Hepatocyte (in vitro differentiated cells): ENCODE data around the gene IRF4. TPM values are rescaled to one million over a fixed set of nuclear protein-coding genes. Genes with fewer than 3 reads are reported as not detected.
A peak's percentile ranks its signal among the peaks of the same experiment; 100 is the strongest.

ENCODE experiments used
- DNase-seq: peaks from one replicate; pipeline ENCODE4 v3.0.0-alpha.2; 2016; ENCODE audit warnings: low spot score
- H2AFZ ChIP-seq: fragments of 200-600 bp; sonication (generic); 2 replicates; pipeline ENCODE4 v1.6.0; 2016; ENCODE audit warnings: antibody characterized with exemption, mild to moderate bottlenecking
- H3K27ac ChIP-seq: fragments of 200-600 bp; sonication (generic); 2 replicates; pipeline ENCODE4 v1.5.1; 2016; ENCODE audit warnings: mild to moderate bottlenecking
- H3K27me3 ChIP-seq: fragments of 200-600 bp; sonication (generic); 2 replicates; pipeline ENCODE4 v1.6.1; 2016
- H3K36me3 ChIP-seq: fragments of 200-600 bp; sonication (generic); replicated peaks from 2 replicates; pipeline ENCODE4 v1.5.1; 2016; ENCODE audit warnings: low read depth; ENCODE audit not compliant: insufficient read depth
- H3K4me1 ChIP-seq: fragments of 200-600 bp; sonication (generic); 2 replicates; pipeline ENCODE4 v1.5.1; 2016; ENCODE audit warnings: mild to moderate bottlenecking, moderate library complexity; ENCODE audit not compliant: insufficient read depth
- H3K4me2 ChIP-seq: fragments of 200-600 bp; sonication (generic); 2 replicates; pipeline ENCODE4 v1.6.0; 2016
- H3K4me3 ChIP-seq: fragments of 200-600 bp; sonication (generic); 2 replicates; pipeline ENCODE4 v1.5.1; 2016; ENCODE audit warnings: mild to moderate bottlenecking
- H3K79me2 ChIP-seq: fragments of 200-600 bp; sonication (generic); 2 replicates; pipeline ENCODE4 v1.6.0; 2017; ENCODE audit warnings: mild to moderate bottlenecking
- H3K9me2 ChIP-seq: fragments of 200-600 bp; sonication (generic); replicated peaks from 2 replicates; pipeline ENCODE4 v1.6.0; 2017; ENCODE audit warnings: mild to moderate bottlenecking; ENCODE audit not compliant: insufficient read depth
- H3K9me3 ChIP-seq: fragments of 200-600 bp; sonication (generic); 2 replicates; pipeline ENCODE4 v1.5.1; 2016; ENCODE audit warnings: low read depth, mild to moderate bottlenecking
- H4K20me1 ChIP-seq: fragments of 200-600 bp; sonication (generic); 2 replicates; pipeline ENCODE4 v1.6.0; 2016; ENCODE audit warnings: mild to moderate bottlenecking; ENCODE audit not compliant: insufficient read depth, poor library complexity, severe bottlenecking
- EZH2 ChIP-seq: fragments of 200-600 bp; sonication (generic); IDR thresholded peaks from 2 replicates; pipeline ENCODE4 v1.6.1; 2016; ENCODE audit warnings: antibody characterized with exemption, mild to moderate bottlenecking, borderline replicate concordance
- EZH2phosphoT487 ChIP-seq: fragments of 200-600 bp; sonication (generic); IDR thresholded peaks from one replicate; pipeline ENCODE4 v1.6.1; 2018; ENCODE audit warnings: antibody characterized with exemption, mild to moderate bottlenecking, low read depth, moderate library complexity; ENCODE audit not compliant: unreplicated experiment, severe bottlenecking
- WGBS: methylation state at CpG from one replicate; pipeline ENCODE4 v1.1.6; 2016; ENCODE audit warnings: low lambda C conversion rate; ENCODE audit errors: missing lambda C conversion rate; 5-methylcytosine and 5-hydroxymethylcytosine counted together
- polyA plus RNA-seq: library from polyadenylated mRNA; unstranded; fragments of >200 nt; fragmentation: Nextera tagmentation; extraction: Ambion mirVana; gene quantifications from 2 replicates; pipeline ENCODE4 v1.2.1, GENCODE V29; 2016
- total RNA-seq: library from RNA; depleted of rRNA; stranded (reverse); fragments of >200 nt; gene quantifications from 2 replicates; pipeline ENCODE4 v1.2.3, GENCODE V29; 2014
- TF ChIP-seq, protein P1 (sequence below): fragments of 200-600 bp; sonication (generic); IDR thresholded peaks from 2 replicates; pipeline ENCODE4 v1.5.1; 2016; ENCODE audit warnings: antibody characterized with exemption, mild to moderate bottlenecking; ENCODE audit not compliant: poor library complexity

IRF4 gene
- total and polyA plus RNA-seq, 2 experiments from 2014 or later: 0.02 to 0.23 TPM

DNA sequence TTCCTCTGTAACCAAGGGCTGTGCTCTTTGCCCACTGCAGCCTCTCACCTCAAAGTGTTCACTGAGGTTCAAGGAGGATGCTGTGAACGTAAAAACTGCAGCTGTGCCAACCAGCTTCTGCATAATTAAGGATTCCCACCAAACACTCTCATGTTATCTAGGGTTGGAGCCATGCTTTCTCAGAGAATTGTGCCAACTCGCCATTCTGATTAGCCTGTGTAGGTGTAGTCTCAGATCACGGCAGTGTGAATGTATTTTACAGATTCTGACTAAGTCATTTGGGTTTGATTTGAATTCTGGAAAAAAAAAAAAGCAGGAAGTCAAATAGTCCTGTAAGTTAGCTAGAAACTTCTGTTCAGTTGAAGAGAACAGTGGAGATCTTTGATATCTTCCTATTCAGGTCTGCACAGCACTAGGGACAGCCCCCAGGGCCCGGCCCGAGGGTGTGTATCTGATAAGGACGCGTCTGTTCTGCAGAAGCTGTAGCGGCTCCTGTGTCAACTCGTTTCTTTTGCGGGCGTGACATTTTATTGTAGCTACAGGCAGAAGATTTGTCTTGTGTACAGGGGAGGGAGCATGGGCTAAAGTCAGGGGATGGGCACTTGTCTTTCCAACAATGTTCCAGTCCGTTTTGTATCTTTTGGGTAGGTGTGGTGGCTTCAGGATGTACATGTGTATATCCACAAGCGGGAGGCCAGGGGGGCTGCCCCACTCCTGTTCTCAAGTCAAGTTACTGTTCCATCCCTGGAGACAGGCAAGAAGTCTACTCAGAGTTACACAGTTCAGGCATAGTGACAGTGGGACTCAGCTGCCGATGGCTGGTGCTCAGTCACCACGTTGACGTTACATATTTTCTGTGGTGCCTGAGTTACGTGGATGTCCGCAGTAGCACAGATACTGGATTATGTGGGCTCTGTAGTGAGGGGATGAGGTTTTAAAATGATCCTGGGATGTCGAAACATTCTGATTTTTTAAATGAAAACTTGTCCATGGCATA is 12.4 kb downstream of the IRF4 start:
- H4K20me1 ChIP-seq: no peaks in the 10 kb centered on the region
- 65% methylated on average over 19 of the region's 19 CpGs for WGBS
- TF ChIP-seq EZH2 (no peak), EZH2phosphoT487 (no peak)
- TF ChIP-seq, protein P1, sequence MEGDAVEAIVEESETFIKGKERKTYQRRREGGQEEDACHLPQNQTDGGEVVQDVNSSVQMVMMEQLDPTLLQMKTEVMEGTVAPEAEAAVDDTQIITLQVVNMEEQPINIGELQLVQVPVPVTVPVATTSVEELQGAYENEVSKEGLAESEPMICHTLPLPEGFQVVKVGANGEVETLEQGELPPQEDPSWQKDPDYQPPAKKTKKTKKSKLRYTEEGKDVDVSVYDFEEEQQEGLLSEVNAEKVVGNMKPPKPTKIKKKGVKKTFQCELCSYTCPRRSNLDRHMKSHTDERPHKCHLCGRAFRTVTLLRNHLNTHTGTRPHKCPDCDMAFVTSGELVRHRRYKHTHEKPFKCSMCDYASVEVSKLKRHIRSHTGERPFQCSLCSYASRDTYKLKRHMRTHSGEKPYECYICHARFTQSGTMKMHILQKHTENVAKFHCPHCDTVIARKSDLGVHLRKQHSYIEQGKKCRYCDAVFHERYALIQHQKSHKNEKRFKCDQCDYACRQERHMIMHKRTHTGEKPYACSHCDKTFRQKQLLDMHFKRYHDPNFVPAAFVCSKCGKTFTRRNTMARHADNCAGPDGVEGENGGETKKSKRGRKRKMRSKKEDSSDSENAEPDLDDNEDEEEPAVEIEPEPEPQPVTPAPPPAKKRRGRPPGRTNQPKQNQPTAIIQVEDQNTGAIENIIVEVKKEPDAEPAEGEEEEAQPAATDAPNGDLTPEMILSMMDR: no peak
- H3K9me2 ChIP-seq: no peaks in the 10 kb centered on the region
- H3K27me3 ChIP-seq: peaks cover 13% of the 10 kb centered on the region
- no peaks in the 10 kb centered on the region for H3K9me3 ChIP-seq
- no peak for DNase-seq
- no peak overlapping the region for H2AFZ ChIP-seq
- H3K4me1 ChIP-seq: no peaks in the 10 kb centered on the region
- H3K27ac ChIP-seq: no peak overlapping the region
- H3K36me3 ChIP-seq: no peaks in the 10 kb centered on the region
- H3K79me2 ChIP-seq: no peaks in the 10 kb centered on the region
- H3K4me2 ChIP-seq: no peak overlapping the region
- H3K4me3 ChIP-seq: no peak overlapping the region

DNA sequence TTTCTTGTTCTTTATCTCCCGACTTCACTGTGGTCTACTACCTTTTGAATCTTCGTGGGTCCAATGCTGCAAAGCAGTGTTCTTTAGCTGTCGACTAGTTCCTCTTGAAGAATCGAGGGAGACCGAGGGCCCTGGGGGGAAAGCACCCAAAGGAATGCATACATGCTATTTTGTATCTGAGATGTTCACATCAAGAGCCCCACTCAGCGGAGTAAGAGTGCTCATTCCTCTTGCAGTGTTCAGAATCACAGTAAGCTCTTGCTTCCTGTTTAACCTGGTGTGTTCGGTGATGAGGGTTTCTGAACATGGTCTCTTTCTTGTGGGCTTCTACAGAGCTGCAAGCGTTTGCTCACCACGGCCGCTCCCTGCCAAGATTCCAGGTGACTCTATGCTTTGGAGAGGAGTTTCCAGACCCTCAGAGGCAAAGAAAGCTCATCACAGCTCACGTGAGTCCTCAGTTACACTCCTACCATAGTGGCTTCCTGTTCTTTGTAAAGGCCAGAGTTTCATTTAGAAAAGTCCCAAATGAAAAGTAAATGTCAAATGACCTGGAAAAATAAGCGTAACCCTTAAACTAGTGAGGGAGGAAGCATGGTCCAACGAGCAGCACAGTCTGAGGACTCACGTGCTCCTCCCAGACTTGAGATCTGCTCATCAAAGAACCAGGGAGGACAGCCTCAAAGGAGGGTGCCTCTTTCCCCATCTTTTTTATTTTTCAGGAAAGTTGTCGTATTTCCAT is 13.3 kb downstream of the IRF4 start:
- H3K27ac ChIP-seq: no peak overlapping the region
- H3K9me2 ChIP-seq: no peaks in the 10 kb centered on the region
- H3K27me3 ChIP-seq: peaks cover 4% of the 10 kb centered on the region
- no peaks in the 10 kb centered on the region for H3K9me3 ChIP-seq
- H4K20me1 ChIP-seq: no peaks in the 10 kb centered on the region
- 91% methylated on average over 15 of the region's 15 CpGs for whole genome bisulfite sequencing
- H3K4me1 ChIP-seq: no peaks in the 10 kb centered on the region
- no peaks in the 10 kb centered on the region for H3K79me2 ChIP-seq
- TF ChIP-seq EZH2phosphoT487 (no peak), EZH2 (no peak)
- TF ChIP-seq, protein P1: no peak
- H3K4me3 ChIP-seq: no peak overlapping the region
- H3K4me2 ChIP-seq: no peak overlapping the region
- H2AFZ ChIP-seq: no peak overlapping the region
- DNase-seq: no peak
- no peaks in the 10 kb centered on the region for H3K36me3 ChIP-seq

DNA sequence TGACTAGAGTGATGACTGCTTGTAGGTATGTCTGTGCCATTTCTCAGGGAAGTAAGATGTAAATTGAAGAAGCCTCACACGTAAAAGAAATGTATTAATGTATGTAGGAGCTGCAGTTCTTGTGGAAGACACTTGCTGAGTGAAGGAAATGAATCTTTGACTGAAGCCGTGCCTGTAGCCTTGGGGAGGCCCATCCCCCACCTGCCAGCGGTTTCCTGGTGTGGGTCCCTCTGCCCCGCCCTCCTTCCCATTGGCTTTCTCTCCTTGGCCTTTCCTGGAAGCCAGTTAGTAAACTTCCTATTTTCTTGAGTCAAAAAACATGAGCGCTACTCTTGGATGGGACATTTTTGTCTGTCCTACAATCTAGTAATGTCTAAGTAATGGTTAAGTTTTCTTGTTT is 16.6 kb downstream of the IRF4 start:
- Histone ChIP-seq H3K4me2 (peak overlapping the region; percentile 50), H3K79me2 (no peaks in the 10 kb centered on the region), H3K4me1 (no peaks in the 10 kb centered on the region), H3K9me3 (no peaks in the 10 kb centered on the region), H4K20me1 (no peaks in the 10 kb centered on the region), H3K36me3 (no peaks in the 10 kb centered on the region), H2AFZ (no peak overlapping the region), H3K4me3 (no peak overlapping the region), H3K27me3 (no peaks in the 10 kb centered on the region), H3K9me2 (no peaks in the 10 kb centered on the region), H3K27ac (no peak overlapping the region)
- DNase-seq: no peak
- TF ChIP-seq, protein P1: no peak
- TF ChIP-seq EZH2phosphoT487 (no peak), EZH2 (no peak)
- 57% methylated on average over 5 of the region's 5 CpGs for WGBS
